Neural cell (in vitro differentiated cells): Measurements from ENCODE around the gene AQP12A. TPM values are rescaled to one million over a fixed set of nuclear protein-coding genes. Genes with fewer than 3 reads are reported as not detected.

Experiments used
- H2AFZ ChIP-seq: fragments of 200-600, 300-800 bp; sonication (generic), shearing (Covaris generic); 2 replicates; pipeline ENCODE4 v1.6.0; 2014; ENCODE audit warnings: low read depth, mild to moderate bottlenecking, antibody characterized with exemption, low read length, moderate library complexity
- H3F3A ChIP-seq: fragments of 200-600 bp; shearing (Covaris generic); 2 replicates; pipeline ENCODE4 v1.6.1; 2016; ENCODE audit warnings: mild to moderate bottlenecking, moderate library complexity, mixed read lengths, antibody characterized with exemption, low read length; ENCODE audit not compliant: insufficient read depth, poor library complexity, severe bottlenecking
- H3K27ac ChIP-seq: fragments of 200-600, 300-800 bp; sonication (generic), shearing (Covaris generic); 2 replicates; pipeline ENCODE4 v1.5.1; 2014; ENCODE audit warnings: mild to moderate bottlenecking, low read length, moderate library complexity
- H3K27me3 ChIP-seq: fragments of 300-800, 200-600 bp; sonication (generic), shearing (Covaris generic); 2 replicates; pipeline ENCODE4 v1.6.0; 2014; ENCODE audit warnings: mild to moderate bottlenecking, low read depth, low read length, moderate library complexity; ENCODE audit not compliant: insufficient read depth
- H3K36me3 ChIP-seq: fragments of 300-800, 200-600 bp; sonication (generic), shearing (Covaris generic); 2 replicates; pipeline ENCODE4 v1.5.1; 2014; ENCODE audit warnings: mild to moderate bottlenecking, antibody characterized with exemption, low read length, moderate library complexity; ENCODE audit not compliant: insufficient read depth
- H3K4me2 ChIP-seq: fragments of 300-800, 200-600 bp; sonication (generic), shearing (Covaris generic); 2 replicates; pipeline ENCODE4 v1.6.0; 2014; ENCODE audit warnings: mild to moderate bottlenecking, low read length
- H3K4me3 ChIP-seq: fragments of 300-800, 200-600 bp; sonication (generic), shearing (Covaris generic); 2 replicates; pipeline ENCODE4 v1.5.1; 2014; ENCODE audit warnings: mild to moderate bottlenecking, low read length, moderate library complexity
- H3K79me2 ChIP-seq: fragments of 200-600 bp; shearing (Covaris generic); replicated peaks from 2 replicates; pipeline ENCODE4 v1.6.0; 2014; ENCODE audit warnings: mild to moderate bottlenecking, low read length, moderate library complexity; ENCODE audit not compliant: insufficient read depth
- H3K9ac ChIP-seq: fragments of 300-800, 200-600 bp; sonication (generic), shearing (Covaris generic); 2 replicates; pipeline ENCODE4 v1.6.1; 2016; ENCODE audit warnings: mild to moderate bottlenecking, low read length, mixed read lengths
- H3K9me2 ChIP-seq: fragments of 200-600 bp; shearing (Covaris generic); 2 replicates; pipeline ENCODE4 v1.6.1; 2016; ENCODE audit warnings: mild to moderate bottlenecking, low read length, mixed read lengths; ENCODE audit not compliant: insufficient read depth
- H3K9me3 ChIP-seq: fragments of 200-600, 300-800 bp; sonication (generic), shearing (Covaris generic); 2 replicates; pipeline ENCODE4 v1.6.1; 2016; ENCODE audit warnings: mild to moderate bottlenecking, mixed run types, low read length, moderate library complexity, mixed read lengths
- H4K20me1 ChIP-seq: fragments of 200-600 bp; shearing (Covaris generic); 2 replicates; pipeline ENCODE4 v1.6.1; 2016; ENCODE audit warnings: mild to moderate bottlenecking, mixed run types; ENCODE audit not compliant: insufficient read depth
- CTCF ChIP-seq: fragments of 450-650 bp; IDR thresholded peaks from 2 replicates; pipeline ENCODE4 v1.5.1; 2014; ENCODE audit warnings: antibody characterized with exemption, mild to moderate bottlenecking, moderate library complexity; ENCODE audit not compliant: poor library complexity, severe bottlenecking
- EP300 ChIP-seq: fragments of 450-650 bp; conservative IDR thresholded peaks from 2 replicates; pipeline ENCODE4 v1.6.1; 2014; ENCODE audit warnings: antibody characterized with exemption, mild to moderate bottlenecking, moderate library complexity; ENCODE audit not compliant: poor library complexity, severe bottlenecking
- EZH2 ChIP-seq: fragments of 200-600, 300-800 bp; shearing (Covaris generic), sonication (generic); IDR thresholded peaks from 2 replicates; pipeline ENCODE4 v1.6.1; 2014; ENCODE audit warnings: antibody characterized with exemption, low read length, borderline replicate concordance, mild to moderate bottlenecking; ENCODE audit not compliant: insufficient read depth, poor library complexity, severe bottlenecking
- MXI1 ChIP-seq: fragments of 450-650 bp; conservative IDR thresholded peaks from 2 replicates; pipeline ENCODE4 v1.6.1; 2014; ENCODE audit warnings: antibody characterized with exemption, mild to moderate bottlenecking; ENCODE audit not compliant: poor library complexity, severe bottlenecking
- POLR2AphosphoS5 ChIP-seq: IDR thresholded peaks from 2 replicates; pipeline ENCODE4 v1.6.1; 2012
- RAD21 ChIP-seq: fragments of 450-650 bp; conservative IDR thresholded peaks from 2 replicates; pipeline ENCODE4 v1.6.1; 2014; ENCODE audit warnings: antibody characterized with exemption, mild to moderate bottlenecking, moderate library complexity
- REST ChIP-seq: IDR thresholded peaks from 2 replicates; pipeline ENCODE4 v1.6.1; 2012; ENCODE audit warnings: borderline replicate concordance
- SMC3 ChIP-seq: fragments of 450-650 bp; conservative IDR thresholded peaks from 2 replicates; pipeline ENCODE4 v1.6.1; 2014; ENCODE audit warnings: antibody characterized with exemption, mild to moderate bottlenecking, moderate library complexity; ENCODE audit not compliant: poor library complexity
- TAF1 ChIP-seq: IDR thresholded peaks from 2 replicates; pipeline ENCODE4 v1.6.1; 2012; ENCODE audit warnings: low read depth
- polyA plus RNA-seq: library from polyadenylated mRNA; depleted of rRNA; stranded (reverse); fragments of >200 nt; gene quantifications from 2 replicates; pipeline ENCODE4 v1.2.3, GENCODE V29; 2014

Gene AQP12A
- polyA plus RNA-seq, 1 donor from 2014 or later = not detected

GRCh38 chr2:240719676-240720545 lies 28.2 kb downstream of the AQP12A start:
- Histone ChIP-seq H3F3A (no peaks in the 10 kb centered on the region), H3K79me2 (no peaks in the 10 kb centered on the region), H3K4me3 (no peak overlapping the region), H3K9me2 (no peaks in the 10 kb centered on the region), H3K27ac (no peak overlapping the region), H3K9me3 (no peaks in the 10 kb centered on the region), H4K20me1 (no peaks in the 10 kb centered on the region), H2AFZ (no peak overlapping the region), H3K36me3 (no peaks in the 10 kb centered on the region), H3K27me3 (no peaks in the 10 kb centered on the region), H3K4me2 (no peak overlapping the region), H3K9ac (no peak overlapping the region)
- TF ChIP-seq REST (no peak), CTCF (no peak), SMC3 (no peak), EP300 (no peak), TAF1 (no peak), MXI1 (no peak), EZH2 (no peak), RAD21 (no peak), POLR2AphosphoS5 (no peak)

GRCh38 chr2:240720686-240721595 lies 29.3 kb downstream of the AQP12A start:
- Histone ChIP-seq H3K79me2 (no peaks in the 10 kb centered on the region), H3K9me2 (no peaks in the 10 kb centered on the region), H3F3A (no peaks in the 10 kb centered on the region), H3K4me3 (no peak overlapping the region), H3K4me2 (no peak overlapping the region), H3K27ac (no peak overlapping the region), H3K9ac (no peak overlapping the region), H2AFZ (no peak overlapping the region), H3K27me3 (no peaks in the 10 kb centered on the region), H3K9me3 (no peaks in the 10 kb centered on the region), H3K36me3 (no peaks in the 10 kb centered on the region), H4K20me1 (no peaks in the 10 kb centered on the region)
- TF ChIP-seq EP300 (no peak), EZH2 (no peak), REST (no peak), RAD21 (no peak), POLR2AphosphoS5 (no peak)
